MCF 10A (cell line): ENCODE measurements around the gene MED15. TPM values are rescaled to one million over a fixed set of nuclear protein-coding genes. Genes with fewer than 3 reads are reported as not detected.

Experiments used
- BruUV-seq: library from RNA; stranded (reverse); fragments of 400-500 nt; replicated peaks from 2 replicates; lab custom pipeline; 2021; lab: Mats Ljungman, UMichigan
- CTCF ChIA-PET: fragments of 300-600 bp; sonication (Branson Sonifier 250); formaldehyde crosslinking; extraction: SDS; loops from one replicate; lab custom pipeline; 2021; ENCODE audit warnings: antibody characterized with exemption, inconsistent platforms; lab: Yijun Ruan, JAX
- POLR2A ChIA-PET: fragments of 300-600, 350-650 bp; sonication (Branson Sonifier 250); formaldehyde crosslinking; extraction: SDS; loops from one replicate; lab custom pipeline; 2020; ENCODE audit warnings: antibody characterized with exemption, inconsistent platforms; lab: Yijun Ruan, JAX
- DNase-seq: peaks from one replicate; pipeline ENCODE4 v3.0.0-alpha.2; 2018; ENCODE audit not compliant: unreplicated experiment
- H3K27ac Mint-ChIP-seq: one replicate; pipeline ENCODE4 v1.8.0; 2022; ENCODE audit warnings: mild to moderate bottlenecking, low read depth, mixed read lengths; ENCODE audit not compliant: unreplicated experiment
- H3K27me3 Mint-ChIP-seq: one replicate; pipeline ENCODE4 v1.8.0; 2022; ENCODE audit warnings: mixed read lengths; ENCODE audit not compliant: insufficient read depth, unreplicated experiment
- H3K36me3 Mint-ChIP-seq: one replicate; pipeline ENCODE4 v1.8.0; 2022; ENCODE audit warnings: mild to moderate bottlenecking, moderate library complexity, mixed read lengths; ENCODE audit not compliant: insufficient read depth, unreplicated experiment
- H3K4me1 Mint-ChIP-seq: one replicate; pipeline ENCODE4 v1.8.0; 2022; ENCODE audit warnings: mixed read lengths; ENCODE audit not compliant: insufficient read depth, unreplicated experiment
- H3K4me3 Mint-ChIP-seq: one replicate; pipeline ENCODE4 v1.8.0; 2022; ENCODE audit warnings: mild to moderate bottlenecking, moderate library complexity, mixed read lengths; ENCODE audit not compliant: unreplicated experiment
- H3K9me3 Mint-ChIP-seq: one replicate; pipeline ENCODE4 v1.8.0; 2022; ENCODE audit warnings: mixed read lengths; ENCODE audit not compliant: unreplicated experiment
- intact Hi-C: fragments of 100-400 bp; cut with micrococcal nuclease; formaldehyde crosslinking; loops from 2 replicates; pipeline ENCODE4 v1.14.1; 2022
- total RNA-seq: library from RNA; stranded (reverse); gene quantifications from 2 replicates; pipeline ENCODE4 v1.2.3, GENCODE V29; 2022
- TF ChIP-seq, protein P1 (sequence below): fragments of 200-600 bp; IDR thresholded peaks from one replicate; pipeline ENCODE4 v1.8.0; 2022; ENCODE audit warnings: antibody characterized with exemption, mild to moderate bottlenecking; ENCODE audit not compliant: unreplicated experiment

The MED15 gene
- total RNA-seq, 1 experiment from 2014 or later, result 122 TPM

DNA sequence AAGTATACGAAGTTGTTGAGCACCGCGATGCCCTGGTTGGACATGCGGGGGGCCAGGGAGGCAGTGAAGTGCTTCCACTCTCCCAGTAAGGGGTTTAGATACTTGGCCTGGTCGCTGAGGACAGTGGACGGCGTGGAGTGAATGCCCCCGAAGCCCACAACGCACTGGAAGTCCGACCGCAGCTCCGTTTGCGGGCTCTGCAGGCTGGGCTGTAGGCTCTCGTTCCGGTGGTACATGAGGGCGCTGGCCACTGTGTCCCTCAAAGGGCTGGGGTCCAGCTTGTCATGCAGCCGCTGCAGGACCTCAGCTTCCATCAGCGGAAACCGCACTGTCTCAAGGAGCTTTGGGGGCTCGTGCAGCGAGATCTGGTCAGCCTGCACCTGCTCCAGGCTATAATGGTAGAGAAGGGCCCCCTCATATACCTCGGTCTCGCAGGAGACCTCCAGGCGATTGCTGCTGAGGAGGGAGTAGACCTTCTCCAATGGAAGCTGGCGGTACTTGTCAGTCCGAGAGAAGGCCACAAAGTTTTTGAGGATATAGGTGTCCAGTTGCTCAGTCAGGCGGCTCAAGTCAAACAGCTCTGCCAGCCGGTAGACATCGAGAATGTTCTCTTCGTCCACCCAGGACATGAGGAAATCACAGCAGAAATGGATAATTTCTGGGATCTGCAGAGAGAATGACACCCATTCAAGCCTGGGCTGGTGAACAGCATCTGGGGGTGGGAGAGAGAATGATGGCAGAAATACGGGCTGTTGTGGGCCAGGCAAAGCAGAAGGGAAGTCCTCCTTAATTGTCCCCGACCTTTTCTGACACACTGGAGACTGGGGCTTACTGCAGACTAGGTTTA lies 42.3 kb upstream of the MED15 start:
- intact Hi-C loops, result no loop called here
- no peak for DNase-seq
- ChIA-PET CTCF (interaction anchor here (1.0 to 1.6 kb wide), 2 partner anchors 9 to 278 kb away, joined by 4 to 8 read pairs; no protein-coding TSS in a partner anchor), POLR2A (interaction anchor here (1.2 kb wide), 1 partner anchor 65 kb away, joined by 3 read pairs; no protein-coding TSS in a partner anchor)
- H3K27ac Mint-ChIP-seq, result no peak overlapping the region
- H3K9me3 Mint-ChIP-seq, result no peaks in the 10 kb centered on the region
- TF ChIP-seq, protein P1, sequence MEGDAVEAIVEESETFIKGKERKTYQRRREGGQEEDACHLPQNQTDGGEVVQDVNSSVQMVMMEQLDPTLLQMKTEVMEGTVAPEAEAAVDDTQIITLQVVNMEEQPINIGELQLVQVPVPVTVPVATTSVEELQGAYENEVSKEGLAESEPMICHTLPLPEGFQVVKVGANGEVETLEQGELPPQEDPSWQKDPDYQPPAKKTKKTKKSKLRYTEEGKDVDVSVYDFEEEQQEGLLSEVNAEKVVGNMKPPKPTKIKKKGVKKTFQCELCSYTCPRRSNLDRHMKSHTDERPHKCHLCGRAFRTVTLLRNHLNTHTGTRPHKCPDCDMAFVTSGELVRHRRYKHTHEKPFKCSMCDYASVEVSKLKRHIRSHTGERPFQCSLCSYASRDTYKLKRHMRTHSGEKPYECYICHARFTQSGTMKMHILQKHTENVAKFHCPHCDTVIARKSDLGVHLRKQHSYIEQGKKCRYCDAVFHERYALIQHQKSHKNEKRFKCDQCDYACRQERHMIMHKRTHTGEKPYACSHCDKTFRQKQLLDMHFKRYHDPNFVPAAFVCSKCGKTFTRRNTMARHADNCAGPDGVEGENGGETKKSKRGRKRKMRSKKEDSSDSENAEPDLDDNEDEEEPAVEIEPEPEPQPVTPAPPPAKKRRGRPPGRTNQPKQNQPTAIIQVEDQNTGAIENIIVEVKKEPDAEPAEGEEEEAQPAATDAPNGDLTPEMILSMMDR, result no peak
- H3K4me1 Mint-ChIP-seq, result no peaks in the 10 kb centered on the region
- peaks cover 33% of the 10 kb centered on the region for H3K36me3 Mint-ChIP-seq
- H3K4me3 Mint-ChIP-seq, result no peak overlapping the region
- BruUV-seq, result no TSS peak
- no peaks in the 10 kb centered on the region for H3K27me3 Mint-ChIP-seq

DNA sequence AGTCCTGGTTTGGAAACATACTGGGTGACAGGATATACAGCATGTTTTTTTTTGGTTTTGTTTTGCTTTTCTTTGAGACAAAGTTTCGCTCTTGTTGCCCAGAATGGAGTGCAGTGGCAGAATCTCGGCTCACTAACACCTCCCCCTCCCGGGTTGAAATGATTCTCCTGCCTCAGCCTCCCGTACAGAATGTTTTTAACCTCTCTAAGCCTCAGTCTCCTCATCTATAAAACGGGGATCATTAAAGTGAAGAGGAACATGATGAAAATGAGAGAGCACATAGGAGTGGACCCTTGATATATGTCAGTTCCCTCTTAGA lies 41.7 kb upstream of the MED15 start:
- CTCF ChIA-PET, result no interaction called here
- POLR2A ChIA-PET, result no interaction called here
- H3K9me3 Mint-ChIP-seq, result no peaks in the 10 kb centered on the region
- no peak overlapping the region for H3K27ac Mint-ChIP-seq
- intact Hi-C loops, result no loop called here
- no TSS peak for BruUV-seq
- peaks cover 38% of the 10 kb centered on the region for H3K36me3 Mint-ChIP-seq
- TF ChIP-seq, protein P1, result no peak
- H3K4me3 Mint-ChIP-seq, result no peak overlapping the region
- no peaks in the 10 kb centered on the region for H3K4me1 Mint-ChIP-seq
- no peaks in the 10 kb centered on the region for H3K27me3 Mint-ChIP-seq
- no peak for DNase-seq

DNA sequence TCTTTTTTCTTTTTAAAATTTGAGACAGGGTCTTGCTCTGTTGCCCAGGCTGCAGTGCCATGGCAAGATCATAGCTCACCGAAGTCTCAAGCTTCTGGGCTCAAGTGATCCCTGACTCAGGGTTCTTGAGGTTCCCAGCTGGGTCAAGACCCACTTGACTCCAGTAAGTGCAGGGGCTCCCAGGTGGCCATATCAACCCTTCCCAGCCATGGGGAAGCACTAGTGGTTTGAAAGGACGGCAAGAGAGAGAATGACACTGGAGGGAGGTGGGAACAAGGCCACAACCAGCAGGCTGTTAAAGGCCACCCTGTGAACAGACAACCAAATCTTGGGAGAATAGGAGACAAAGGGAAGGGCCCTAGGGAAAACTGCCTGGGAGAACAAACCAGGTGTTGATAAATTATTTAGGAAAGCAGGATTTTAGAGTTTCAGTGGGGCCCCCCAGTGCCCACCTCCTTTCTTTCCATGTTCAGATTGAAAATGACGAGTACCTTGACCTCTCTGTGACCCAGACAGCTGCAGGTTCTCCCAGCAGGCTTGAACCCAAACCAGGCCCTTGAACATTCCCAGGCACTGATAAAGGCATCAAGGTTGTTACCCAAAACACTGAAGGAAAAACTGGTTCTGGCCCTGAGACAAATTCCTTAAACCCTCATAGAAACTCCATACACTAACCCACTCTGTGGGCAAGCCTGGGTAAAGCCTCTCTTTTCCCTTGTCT lies 40.6 kb upstream of the MED15 start:
- Mint-ChIP-seq H3K36me3 (peaks cover 28% of the 10 kb centered on the region), H3K4me1 (no peaks in the 10 kb centered on the region), H3K4me3 (no peak overlapping the region), H3K9me3 (no peaks in the 10 kb centered on the region), H3K27me3 (no peaks in the 10 kb centered on the region), H3K27ac (no peak overlapping the region)
- ChIA-PET CTCF (interaction anchor here (0.7 to 1.1 kb wide), 2 partner anchors 10 to 48 kb away, joined by 3 to 6 read pairs; no protein-coding TSS in a partner anchor), POLR2A (no interaction called here)
- no peak for DNase-seq
- intact Hi-C loops, result no loop called here
- TF ChIP-seq, protein P1, result no peak
- no TSS peak for BruUV-seq
